ENCODE results near the gene RHBDL2.
A peak's percentile ranks its signal among the peaks of the same experiment; 100 is the strongest.
"Not testable (repeated sequence)": the region's sequence is repeated elsewhere in the genome, so short reads cannot be mapped to it uniquely, and the experiment has no call there.

RHBDL2 gene

DNA sequence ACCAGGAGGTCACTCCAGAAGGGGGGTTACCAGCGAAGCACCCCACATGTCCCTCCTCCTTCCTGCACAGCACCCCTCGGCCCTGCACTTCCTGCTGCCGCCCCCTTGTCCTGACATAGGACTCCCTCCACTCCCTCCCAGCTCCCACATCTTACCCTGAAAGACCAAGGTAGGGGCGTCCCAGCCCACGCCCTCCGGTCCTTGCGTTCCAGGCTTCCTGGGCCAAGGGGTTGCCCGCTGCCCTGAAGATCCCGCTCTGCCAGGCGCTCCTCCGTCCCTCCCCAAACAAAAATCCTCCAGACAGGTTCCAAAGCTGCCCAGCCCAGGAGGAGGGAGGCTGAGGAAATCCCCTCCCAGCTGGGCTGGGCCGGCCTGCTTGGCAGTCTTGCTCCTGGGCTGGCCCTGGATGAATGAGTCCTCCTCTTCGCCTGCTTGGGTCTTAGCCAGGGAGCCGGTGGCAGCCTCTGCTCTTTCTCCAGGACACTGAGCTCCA is at the start of gene RHBDL2:
Gene RHBDL2 (minus strand): TSS at position 304 of the 493 bp plus-strand sequence. CDS start 22,618 bp downstream, outside the sequence.
- no peak for DNase-seq (ENCODE audit: low read depth)

DNA sequence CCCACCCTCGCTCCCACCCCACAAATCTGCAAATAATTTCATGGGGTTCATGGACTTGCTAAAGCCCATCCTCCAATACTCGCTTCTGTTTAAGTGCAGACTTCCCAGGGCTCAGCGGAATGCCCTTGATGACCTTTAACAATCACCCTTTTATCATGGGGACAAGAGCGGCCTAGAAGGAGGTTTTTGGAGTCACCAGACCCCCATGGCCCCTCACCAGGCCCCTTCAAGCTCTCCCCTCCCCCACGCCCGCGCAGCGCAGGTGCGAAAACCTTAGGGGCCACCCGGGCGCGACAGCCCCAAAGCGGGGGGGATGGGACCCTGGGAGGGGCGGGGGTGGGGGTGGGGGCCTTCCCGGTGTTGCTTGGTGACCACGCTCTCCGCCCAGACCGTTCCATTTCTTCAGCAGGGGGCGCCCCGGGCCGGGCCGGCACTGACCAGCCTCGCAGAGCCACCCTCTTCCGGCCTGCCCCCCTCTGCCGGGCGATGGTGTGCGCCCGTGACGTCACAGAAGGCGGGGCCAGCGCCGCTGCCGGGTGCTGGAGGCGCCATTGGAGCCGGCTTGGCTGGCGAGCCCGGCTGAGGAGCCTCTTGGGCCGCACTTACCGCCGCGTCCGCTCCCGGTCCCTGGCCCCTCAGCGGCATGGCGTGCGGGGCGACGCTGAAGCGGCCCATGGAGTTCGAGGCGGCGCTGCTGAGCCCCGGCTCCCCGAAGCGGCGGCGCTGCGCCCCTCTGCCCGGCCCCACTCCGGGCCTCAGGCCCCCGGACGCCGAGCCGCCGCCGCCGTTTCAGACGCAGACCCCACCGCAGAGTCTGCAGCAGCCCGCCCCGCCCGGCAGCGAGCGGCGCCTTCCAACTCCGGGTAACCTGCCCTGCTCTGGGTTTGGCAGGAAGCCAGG is 49.4 kb upstream of the RHBDL2 start, which contains the start of gene AKIRIN1:
Gene AKIRIN1 (plus strand): TSS at position 539 of the 900 bp plus-strand sequence. CDS start 105 bp downstream, at position 644.
- peak; percentile 95 for DNase-seq (ENCODE audit: low read depth)

- DNase-seq (ENCODE audit: low read depth) = no peak
These were observed 48.7 kb upstream of the RHBDL2 start for GRCh38 chr1:38990386-38990737.

DNA sequence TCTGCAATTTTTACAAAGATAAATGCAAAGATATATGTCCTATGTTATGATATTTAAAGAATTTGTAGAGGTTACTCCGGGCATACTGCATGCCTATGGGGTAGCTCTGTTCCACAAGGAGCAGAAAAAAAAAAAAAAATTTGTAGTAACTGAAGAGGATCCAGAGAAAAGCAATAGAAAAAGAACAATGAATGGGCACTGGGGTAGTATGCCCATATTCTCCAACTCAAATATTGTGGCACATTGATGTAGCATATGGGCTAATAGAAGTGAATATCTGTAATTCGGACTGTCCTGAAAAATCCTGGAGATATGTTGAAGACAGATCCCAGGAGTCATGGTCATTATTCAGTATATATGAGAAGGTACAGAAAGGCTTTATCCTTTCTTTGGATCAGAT is 48.3 kb upstream of the RHBDL2 start:
- DNase-seq (ENCODE audit: low read depth) = no peak

GRCh38 chr1:38979380-38979779 is 37.8 kb upstream of the RHBDL2 start:
- DNase-seq (ENCODE audit: low read depth) = not testable (repeated sequence)

DNA sequence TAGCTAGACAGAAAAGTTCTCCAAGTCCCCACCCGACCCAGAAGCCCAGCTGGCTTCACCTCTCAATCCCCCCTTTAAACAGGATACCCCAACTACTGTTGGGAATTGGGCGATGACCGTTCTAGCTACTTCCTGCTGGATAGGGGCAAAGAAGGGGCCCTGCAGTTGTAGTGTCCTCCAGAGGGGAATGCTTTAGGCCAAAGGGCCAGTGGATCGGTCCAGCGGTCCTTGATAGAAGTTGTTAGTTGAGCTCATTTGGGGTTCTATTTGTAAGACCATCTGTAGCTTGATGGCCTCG is 36.6 kb upstream of the RHBDL2 start:
- DNase-seq (ENCODE audit: low read depth) = not testable (repeated sequence)

GRCh38 chr1:38977399-38978244 is 36.0 kb upstream of the RHBDL2 start:
- DNase-seq (ENCODE audit: low read depth) = peak; percentile 6

DNA sequence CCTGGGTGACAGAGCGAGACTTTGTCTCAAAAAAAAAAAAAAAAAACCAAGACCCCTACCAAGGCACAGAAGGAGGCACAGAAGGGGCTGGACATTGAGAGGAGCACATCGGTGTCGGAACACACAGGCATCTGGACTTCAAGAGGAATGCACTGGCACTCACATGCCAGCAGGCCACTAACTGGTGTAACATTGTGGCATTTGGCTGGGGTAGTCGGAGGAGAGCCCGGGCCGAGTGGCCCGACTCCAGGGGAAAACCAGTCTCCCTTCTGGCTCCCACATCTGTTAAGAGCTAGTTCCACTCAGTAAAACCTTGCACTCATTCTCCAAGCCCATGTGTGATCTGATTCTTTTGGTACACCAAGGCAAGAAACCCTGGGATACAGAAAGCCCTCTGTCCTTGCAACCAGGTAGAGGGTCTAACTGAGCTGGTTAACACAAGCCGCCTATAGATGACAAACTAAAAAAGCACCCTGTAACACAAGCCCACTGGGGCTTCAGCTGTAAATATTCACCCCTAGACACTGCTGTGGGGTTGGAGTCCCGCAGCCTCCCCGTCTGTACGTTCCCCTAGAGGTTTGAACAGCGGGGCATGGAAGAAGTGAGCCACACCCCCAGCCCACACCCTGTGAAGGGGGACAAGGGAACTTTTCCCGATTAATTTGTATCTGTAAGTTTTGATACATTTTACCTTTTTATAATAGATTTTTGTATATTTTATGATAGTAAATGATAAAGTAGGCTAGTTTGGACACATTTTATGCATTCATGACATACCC is 32.2 kb upstream of the RHBDL2 start:
- no peak for DNase-seq (ENCODE audit: low read depth)

- not testable (repeated sequence) for DNase-seq (ENCODE audit: low read depth)
These were observed 31.5 kb upstream of the RHBDL2 start for GRCh38 chr1:38973145-38973544.

- DNase-seq (ENCODE audit: low read depth) = no peak
These were observed 22.5 kb upstream of the RHBDL2 start for GRCh38 chr1:38964140-38964548.

DNA sequence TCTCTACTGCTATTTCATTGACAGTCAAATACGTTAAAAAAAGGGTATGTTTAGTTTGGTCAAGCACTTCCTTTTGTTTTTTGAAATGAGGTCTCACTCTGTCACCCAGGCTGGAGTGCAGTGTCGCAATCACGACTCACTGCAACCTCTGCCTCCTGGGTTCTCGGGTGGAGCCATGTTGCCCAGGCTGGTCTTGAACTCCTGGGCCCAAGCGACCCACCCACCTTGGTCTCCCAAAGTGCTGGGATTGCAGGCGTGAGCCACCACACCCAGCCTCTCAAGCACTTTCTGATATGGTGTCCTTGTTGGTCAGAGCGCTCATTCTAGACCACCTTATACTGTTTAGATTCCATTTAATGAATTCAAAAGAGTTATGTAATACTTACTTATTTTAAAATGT is 20.9 kb upstream of the RHBDL2 start:
- no peak for DNase-seq (ENCODE audit: low read depth)

- no peak for DNase-seq (ENCODE audit: low read depth)
These were observed 20.5 kb upstream of the RHBDL2 start for GRCh38 chr1:38962113-38962512.

GRCh38 chr1:38958967-38959366 is 17.3 kb upstream of the RHBDL2 start:
- no peak for DNase-seq (ENCODE audit: low read depth)

GRCh38 chr1:38953433-38953860 is 11.8 kb upstream of the RHBDL2 start:
- no peak for DNase-seq (ENCODE audit: low read depth)

DNA sequence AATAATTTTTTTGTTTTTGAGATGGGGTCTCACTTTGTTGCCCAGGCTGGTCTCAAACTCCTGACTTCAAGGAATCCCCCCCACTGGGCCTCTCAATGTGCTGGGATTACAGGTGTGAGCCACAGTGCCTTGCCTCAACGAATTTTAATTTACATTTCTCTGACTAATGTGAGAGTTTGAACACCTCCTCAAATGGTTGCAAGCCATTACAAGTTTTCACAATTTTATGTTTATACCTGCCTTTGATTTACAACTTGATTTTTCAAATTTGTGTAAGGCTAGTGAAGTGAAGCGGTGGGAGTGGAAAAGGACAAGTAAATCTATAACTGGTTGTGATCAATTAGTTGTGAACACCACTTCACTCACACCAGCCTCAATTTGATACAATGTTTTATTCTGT is 8.9 kb upstream of the RHBDL2 start:
- DNase-seq (ENCODE audit: low read depth) = no peak

GRCh38 chr1:38944547-38944946 is 2.9 kb upstream of the RHBDL2 start:
- no peak for DNase-seq (ENCODE audit: low read depth)

GRCh38 chr1:38942664-38943428 is 1.2 kb upstream of the RHBDL2 start:
- no peak for DNase-seq (ENCODE audit: low read depth)

DNA sequence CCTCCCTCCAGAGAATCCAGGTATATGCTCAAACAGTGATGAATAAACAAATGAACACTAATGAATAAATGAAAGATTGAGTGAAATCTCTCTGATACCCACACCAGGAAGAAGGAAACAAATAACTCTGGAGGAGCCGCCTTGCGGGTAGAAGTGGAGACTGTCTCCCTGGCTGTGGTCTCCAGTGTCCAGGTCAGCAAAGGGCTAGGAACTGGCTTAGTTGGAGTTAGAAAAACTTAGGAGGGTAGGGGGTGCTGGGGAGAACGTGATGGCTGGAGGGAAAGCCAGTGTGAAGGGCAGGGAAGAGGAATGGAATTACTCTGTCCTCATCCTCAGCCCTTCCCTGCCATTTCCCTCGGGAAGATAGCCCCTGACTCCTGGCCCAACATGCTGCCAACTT is 537 bp downstream of the RHBDL2 start:
- DNase-seq (ENCODE audit: low read depth) = no peak

DNA sequence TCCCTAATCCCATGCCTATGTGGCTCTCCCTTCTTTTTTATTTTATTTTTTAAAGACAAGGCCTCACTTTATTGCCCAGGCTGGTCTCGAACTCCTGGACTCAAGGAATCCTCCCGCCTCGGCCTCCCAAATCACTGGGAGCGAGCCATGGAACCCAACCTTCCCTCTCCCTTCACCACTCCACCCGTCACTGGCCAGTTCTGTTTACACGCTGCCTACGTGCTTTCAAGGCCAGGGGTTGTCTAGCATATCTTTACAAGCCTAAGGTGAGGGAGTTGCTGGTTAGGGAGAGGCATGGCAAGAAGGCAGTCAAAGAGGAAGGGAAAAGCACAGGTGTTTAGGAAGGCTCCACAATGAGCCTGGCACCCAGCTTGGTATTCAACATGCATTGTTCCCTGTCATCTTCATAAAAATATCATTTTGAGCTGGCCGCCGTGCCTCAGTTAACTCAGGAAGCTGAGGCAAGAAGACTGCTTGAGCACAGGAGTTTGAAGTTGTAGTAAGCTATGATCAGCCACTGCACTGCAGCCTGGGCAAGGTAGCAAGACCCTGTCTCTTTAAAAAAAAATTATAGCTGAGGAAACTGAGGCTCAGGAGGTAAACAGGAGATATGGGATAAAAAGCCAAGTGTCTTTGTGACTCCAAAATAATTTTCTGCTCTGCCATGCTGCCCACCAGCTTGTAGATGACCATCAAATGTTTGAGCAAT is 1.1 kb downstream of the RHBDL2 start:
- no peak for DNase-seq (ENCODE audit: low read depth)

- DNase-seq (ENCODE audit: low read depth) = no peak
These were observed 2.8 kb downstream of the RHBDL2 start for GRCh38 chr1:38938722-38939260.

All from stimulated activated CD8-positive, alpha-beta memory T cell treated with anti-CD3 and anti-CD28 coated beads, Interleukin-12 subunit alpha, Interleukin-12 subunit beta, amount 100 ng/mL, for 4 hours (primary cell).